Kidney epithelial cell (primary cell): ENCODE data around the gene JARID2. TPM values are rescaled to one million over a fixed set of nuclear protein-coding genes. Genes with fewer than 3 reads are reported as not detected.
"Not testable (repeated sequence)": the region's sequence is repeated elsewhere in the genome, so short reads cannot be mapped to it uniquely, and the experiment has no call there.

ENCODE experiments used
- DNase-seq: peaks from one replicate; pipeline ENCODE4 v3.0.0-alpha.2; 2010; ENCODE audit warnings: low read depth
- H3K27me3 ChIP-seq: 2 replicates; pipeline ENCODE4 v1.6.0; 2011; ENCODE audit warnings: low read length; ENCODE audit not compliant: control insufficient read depth, insufficient read depth
- H3K36me3 ChIP-seq: 2 replicates; pipeline ENCODE4 v1.5.1; 2011; ENCODE audit warnings: low read length; ENCODE audit not compliant: control insufficient read depth, insufficient read depth
- H3K4me3 ChIP-seq: 2 replicates; pipeline ENCODE4 v1.5.1; 2011; ENCODE audit warnings: low read depth, mild to moderate bottlenecking, control low read depth, low read length
- CTCF ChIP-seq: IDR thresholded peaks from 2 replicates; pipeline ENCODE4 v1.5.1; 2011; ENCODE audit warnings: mild to moderate bottlenecking, moderate library complexity, low read length, control low read depth, inconsistent platforms; ENCODE audit not compliant: insufficient read depth, poor library complexity, severe bottlenecking
- total RNA-seq: library from RNA; depleted of rRNA; stranded (reverse); fragments of >200 nt; gene quantifications from 2 replicates; pipeline ENCODE4 v1.2.3, GENCODE V29; 2015

JARID2 gene
- total RNA-seq, 1 donor from 2014 or later, result 15.2 TPM

GRCh38 chr6:15536198-15536955 is 290.5 kb downstream of the JARID2 start:
- Histone ChIP-seq H3K36me3 (no peaks in the 10 kb centered on the region), H3K4me3 (no peak overlapping the region), H3K27me3 (no peaks in the 10 kb centered on the region)
- DNase-seq, result no peak
- no peak for TF ChIP-seq CTCF

GRCh38 chr6:15538106-15538505 is 292.2 kb downstream of the JARID2 start:
- no peak for TF ChIP-seq CTCF
- Histone ChIP-seq H3K27me3 (no peaks in the 10 kb centered on the region), H3K36me3 (no peaks in the 10 kb centered on the region), H3K4me3 (no peak overlapping the region)
- no peak for DNase-seq

GRCh38 chr6:15538766-15539495 is 293.1 kb downstream of the JARID2 start:
- no peak for DNase-seq
- no peaks in the 10 kb centered on the region for H3K27me3 ChIP-seq
- no peak overlapping the region for H3K4me3 ChIP-seq
- no peaks in the 10 kb centered on the region for H3K36me3 ChIP-seq
- no peak for TF ChIP-seq CTCF

GRCh38 chr6:15539722-15540270 is 293.9 kb downstream of the JARID2 start:
- Histone ChIP-seq H3K27me3 (no peaks in the 10 kb centered on the region), H3K36me3 (no peaks in the 10 kb centered on the region), H3K4me3 (no peak overlapping the region)
- DNase-seq, result no peak
- no peak for TF ChIP-seq CTCF

GRCh38 chr6:15543332-15543917 is 297.6 kb downstream of the JARID2 start:
- H3K36me3 ChIP-seq, DNase-seq, H3K27me3 ChIP-seq, H3K4me3 ChIP-seq: not testable (repeated sequence)

- TF ChIP-seq CTCF, result no peak
- no peak for DNase-seq
These were observed 298.5 kb downstream of the JARID2 start for GRCh38 chr6:15544321-15544900.

More at GRCh38 chr6:15544321-15544900, 298.5 kb downstream of the JARID2 start:
- H3K4me3 ChIP-seq, result no peak overlapping the region
- H3K27me3 ChIP-seq, result no peaks in the 10 kb centered on the region
- H3K36me3 ChIP-seq, result no peaks in the 10 kb centered on the region
